HG02852 (cell line): ENCODE data around the gene TNS4.
"Not testable (repeated sequence)": the region's sequence is repeated elsewhere in the genome, so short reads cannot be mapped to it uniquely, and the experiment has no call there.

Experiments used
- ATAC-seq: cut with Tn5 transposase; IDR thresholded peaks from one replicate; pipeline ENCODE4 v1.9.1; 2021; ENCODE audit warnings: mild to moderate bottlenecking, moderate library complexity; ENCODE audit not compliant: unreplicated experiment

The TNS4 gene

GRCh38 chr17:40501499-40501911, at the start of gene TNS4:
Gene TNS4, minus strand, starts transcription at chr17:40501623. Its CDS starts 5,198 bp downstream, at chr17:40496425.
- ATAC-seq: no peak

GRCh38 chr17:40550608-40551007, 49.2 kb upstream of the TNS4 start:
- ATAC-seq: no peak

GRCh38 chr17:40548982-40549685, 47.7 kb upstream of the TNS4 start:
- no peak for ATAC-seq

- ATAC-seq: no peak
Measured at GRCh38 chr17:40548491-40548981, 47.1 kb upstream of the TNS4 start.

- ATAC-seq: no peak
Measured at GRCh38 chr17:40547785-40548478, 46.5 kb upstream of the TNS4 start.

- no peak for ATAC-seq
Measured at GRCh38 chr17:40547079-40547784, 45.8 kb upstream of the TNS4 start.

- not testable (repeated sequence) for ATAC-seq
Measured at GRCh38 chr17:40546497-40546896, 45.1 kb upstream of the TNS4 start.

- no peak for ATAC-seq
Measured at GRCh38 chr17:40545660-40546059, 44.2 kb upstream of the TNS4 start.

GRCh38 chr17:40542558-40543411, 41.4 kb upstream of the TNS4 start:
- ATAC-seq: peak; percentile 50

- no peak for ATAC-seq
Measured at GRCh38 chr17:40541873-40542557, 40.6 kb upstream of the TNS4 start.

- no peak for ATAC-seq
Measured at GRCh38 chr17:40541060-40541872, 39.8 kb upstream of the TNS4 start.

GRCh38 chr17:40540448-40540847, 39.0 kb upstream of the TNS4 start:
- ATAC-seq: no peak

GRCh38 chr17:40539711-40540411, 38.4 kb upstream of the TNS4 start:
- ATAC-seq: no peak

- ATAC-seq: no peak
Measured at GRCh38 chr17:40538936-40539705, 37.7 kb upstream of the TNS4 start.

GRCh38 chr17:40538019-40538935, 36.9 kb upstream of the TNS4 start:
- ATAC-seq: no peak

- ATAC-seq: no peak
Measured at GRCh38 chr17:40536295-40537171, 35.1 kb upstream of the TNS4 start.
